GM18511 (cell line): Measurements from ENCODE around the gene SLC2A3.
"Not testable (repeated sequence)": the region's sequence is repeated elsewhere in the genome, so short reads cannot be mapped to it uniquely, and the experiment has no call there.

Source experiments
- ATAC-seq: cut with Tn5 transposase; IDR thresholded peaks from one replicate; pipeline ENCODE4 v1.9.1; 2021; ENCODE audit warnings: mild to moderate bottlenecking, moderate library complexity; ENCODE audit not compliant: unreplicated experiment

Gene SLC2A3

DNA sequence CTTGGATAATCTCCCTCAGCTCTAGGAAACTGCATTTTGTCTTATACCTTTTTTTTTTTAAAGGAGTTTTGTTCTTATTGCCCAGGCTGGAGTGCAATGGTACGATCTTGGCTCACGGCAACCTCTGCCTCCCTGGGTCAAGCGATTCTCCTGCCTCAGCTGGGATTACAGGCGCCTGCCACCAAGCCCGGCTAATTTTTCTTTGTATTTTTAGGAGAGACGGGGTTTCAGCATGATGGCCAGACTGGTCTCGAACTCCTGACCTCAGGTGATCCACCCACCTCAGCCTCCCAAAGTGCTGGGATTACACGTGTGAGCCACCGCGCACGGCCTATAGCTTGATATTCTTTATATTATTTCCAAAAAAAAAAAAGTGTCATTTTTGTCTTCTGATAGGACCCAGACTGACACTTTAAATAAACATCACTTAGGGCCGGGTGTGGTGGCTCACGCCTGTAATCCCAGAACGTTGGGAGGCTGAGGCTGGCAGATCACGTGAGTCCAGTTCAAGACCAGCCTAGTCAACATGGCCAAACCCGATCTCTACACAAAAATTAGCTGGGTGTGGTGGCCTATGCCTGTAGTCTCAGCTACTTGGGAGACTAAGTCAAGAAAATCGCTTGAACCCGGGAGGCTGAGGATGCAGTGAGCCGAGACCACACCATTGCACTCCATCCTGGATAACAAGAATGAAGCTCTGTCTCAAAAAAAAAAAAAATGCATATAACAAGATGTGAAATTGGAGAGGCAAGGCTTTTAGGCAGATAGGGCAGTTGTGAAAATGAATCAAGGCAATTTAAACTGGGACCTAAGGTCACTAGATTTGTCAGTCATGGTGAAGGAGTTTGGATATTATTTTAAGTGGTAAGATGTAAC, 18.4 kb downstream of the SLC2A3 start:
- ATAC-seq = no peak

DNA sequence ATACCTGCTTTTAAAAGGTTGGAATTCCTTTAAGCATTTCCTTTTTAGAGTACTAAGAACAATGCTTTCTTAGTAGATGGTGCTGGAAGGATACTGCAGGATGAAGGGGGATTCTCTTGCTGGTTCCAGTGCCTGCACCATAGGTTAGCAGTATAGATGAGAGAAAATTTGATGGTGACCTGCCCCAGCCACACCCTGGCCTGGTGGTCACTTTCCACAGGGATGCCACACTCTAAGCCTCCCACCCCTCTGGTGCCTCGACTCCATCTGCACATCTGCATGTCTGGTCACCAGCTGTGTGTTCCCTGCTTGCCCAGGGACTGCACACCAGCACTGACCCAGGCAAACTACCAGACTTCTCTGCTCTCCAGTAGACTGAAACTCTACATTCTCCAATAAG, 19.1 kb downstream of the SLC2A3 start:
- ATAC-seq = no peak

DNA sequence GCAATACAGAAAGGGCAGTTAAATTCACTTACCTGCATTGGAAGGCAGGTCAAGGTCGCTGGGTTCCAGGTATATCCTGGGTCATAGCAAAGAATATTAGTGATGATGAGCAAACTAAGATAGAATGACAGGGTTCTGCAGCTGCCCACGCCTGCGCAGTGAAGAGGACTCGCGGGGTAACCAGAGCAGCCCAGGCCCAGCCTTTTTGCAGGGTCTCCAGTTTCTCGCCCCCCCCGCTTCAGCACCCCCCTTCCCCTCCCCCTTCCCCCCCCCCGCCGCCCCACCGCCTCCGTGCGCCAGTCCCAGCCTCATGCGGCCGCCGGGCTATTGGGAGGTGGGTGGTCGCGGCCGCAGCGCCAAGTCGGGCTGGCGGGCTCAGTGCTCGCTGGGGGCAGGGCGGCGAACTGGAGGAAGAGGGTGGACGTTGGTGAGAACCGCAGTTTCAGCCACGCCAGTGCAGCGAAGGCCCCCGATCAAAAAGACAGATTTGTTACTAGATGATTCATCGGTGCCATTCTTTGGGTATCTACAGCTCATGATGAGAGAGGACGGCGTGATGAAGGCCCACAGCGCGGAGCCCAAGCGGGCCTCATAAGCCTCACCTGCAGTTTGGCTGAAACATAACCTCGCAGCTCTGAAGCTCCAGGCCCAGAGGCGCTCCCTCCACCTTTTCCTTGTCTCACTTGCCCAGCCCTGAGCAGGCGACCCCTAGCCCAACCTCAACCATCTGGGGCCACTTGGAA, 20.2 kb downstream of the SLC2A3 start:
- no peak for ATAC-seq

DNA sequence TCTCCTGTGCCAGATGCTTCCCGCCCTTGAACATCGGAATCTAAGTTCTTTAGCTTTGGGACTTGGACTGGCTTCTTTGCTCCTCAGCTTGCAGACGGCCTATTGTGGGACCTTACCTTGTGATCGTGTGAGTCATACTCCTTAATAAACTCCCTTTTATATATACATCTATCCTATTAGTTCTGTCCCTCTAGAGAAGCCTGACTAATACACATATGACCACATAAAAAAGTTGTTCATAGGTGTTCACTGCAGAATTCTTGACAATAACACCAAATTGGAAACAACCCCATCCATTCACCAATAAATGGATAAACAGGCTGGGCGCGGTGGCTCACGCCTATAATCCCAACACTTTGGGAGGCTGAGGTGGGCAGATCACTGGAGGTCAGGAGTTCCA, 25.9 kb downstream of the SLC2A3 start:
- not testable (repeated sequence) for ATAC-seq

DNA sequence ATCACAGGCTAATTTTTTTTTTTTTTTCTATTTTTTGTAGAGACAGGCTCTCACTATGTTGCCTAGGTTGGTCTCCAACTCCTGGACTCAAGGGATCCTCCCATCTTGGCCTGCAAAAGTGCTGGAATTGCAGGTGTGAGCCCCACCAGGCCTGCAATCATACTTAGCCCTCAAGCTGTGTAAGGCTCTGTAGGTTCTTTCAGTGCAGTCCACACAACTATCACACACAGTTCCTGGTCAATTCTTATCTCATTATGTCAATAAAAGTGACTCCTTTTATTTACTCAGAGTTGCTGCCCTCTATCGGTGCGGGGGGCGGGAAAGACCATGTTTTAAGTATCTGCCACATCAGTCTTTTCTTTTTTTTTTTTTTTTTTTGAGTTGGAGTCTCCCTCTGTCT, 29.0 kb downstream of the SLC2A3 start:
- ATAC-seq = no peak

DNA sequence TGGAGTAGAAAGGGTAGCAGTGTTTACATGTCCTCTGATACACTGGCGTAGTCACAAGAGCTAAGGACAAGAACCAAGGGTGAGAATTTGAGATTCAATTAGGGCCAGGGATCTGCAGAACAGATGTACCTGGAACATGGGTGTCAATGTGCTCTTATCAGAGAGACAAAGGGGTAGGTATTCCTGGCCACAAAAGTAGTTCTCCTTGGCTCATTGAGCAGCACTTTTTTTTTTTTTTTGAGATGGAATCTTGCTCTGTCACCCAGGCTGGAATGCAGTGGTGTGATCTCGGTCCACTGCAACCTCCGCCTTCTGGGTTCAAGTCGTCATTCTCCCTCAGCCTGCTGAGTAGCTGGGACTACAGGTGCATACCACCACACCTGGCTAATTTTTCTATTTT, 29.7 kb downstream of the SLC2A3 start:
- not testable (repeated sequence) for ATAC-seq

DNA sequence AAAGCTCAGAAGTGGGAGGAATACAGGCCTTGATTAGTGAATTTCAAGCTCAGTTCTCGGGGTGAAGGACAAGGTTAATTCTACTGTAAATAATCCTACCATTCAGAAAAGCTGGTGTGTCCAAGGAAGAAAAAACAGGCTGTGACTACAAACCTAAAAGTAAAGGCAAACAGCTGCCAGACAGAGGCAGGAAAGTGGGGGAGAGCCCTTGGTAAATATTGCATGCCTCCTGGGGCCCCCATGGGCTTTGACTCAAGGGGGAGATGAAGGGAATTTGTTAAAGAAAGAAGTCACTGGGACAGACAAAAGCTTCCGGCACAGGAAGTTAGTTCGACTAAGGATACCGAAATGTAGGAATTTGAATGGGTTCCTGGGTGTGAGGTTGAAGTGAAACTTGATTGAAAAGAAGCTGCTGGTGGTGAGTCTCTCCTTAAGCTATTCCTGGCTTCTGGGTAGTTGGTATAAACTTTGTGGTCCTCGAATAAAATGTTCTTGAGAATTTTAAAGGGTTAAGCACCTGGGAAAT, 30.3 kb downstream of the SLC2A3 start:
- ATAC-seq = not testable (repeated sequence)

DNA sequence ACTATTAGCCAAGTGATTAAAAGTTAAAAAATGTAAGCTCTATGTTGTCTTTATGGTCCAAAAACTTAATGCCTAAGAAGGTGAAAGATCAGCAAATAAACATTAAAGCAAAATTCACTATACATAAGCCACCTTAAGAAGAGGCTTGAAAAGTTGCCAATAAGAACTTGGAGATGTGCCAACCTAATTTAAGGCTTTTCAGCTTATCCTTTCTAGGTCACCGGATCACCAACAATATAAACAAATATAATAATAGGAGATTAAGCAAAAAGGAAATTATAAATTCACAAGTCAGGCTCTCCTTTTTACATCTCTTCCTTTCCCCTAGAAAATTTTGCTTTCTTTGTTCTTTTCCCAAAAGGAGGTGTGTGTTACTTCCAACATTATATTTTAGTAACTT, 30.9 kb downstream of the SLC2A3 start:
- no peak for ATAC-seq

DNA sequence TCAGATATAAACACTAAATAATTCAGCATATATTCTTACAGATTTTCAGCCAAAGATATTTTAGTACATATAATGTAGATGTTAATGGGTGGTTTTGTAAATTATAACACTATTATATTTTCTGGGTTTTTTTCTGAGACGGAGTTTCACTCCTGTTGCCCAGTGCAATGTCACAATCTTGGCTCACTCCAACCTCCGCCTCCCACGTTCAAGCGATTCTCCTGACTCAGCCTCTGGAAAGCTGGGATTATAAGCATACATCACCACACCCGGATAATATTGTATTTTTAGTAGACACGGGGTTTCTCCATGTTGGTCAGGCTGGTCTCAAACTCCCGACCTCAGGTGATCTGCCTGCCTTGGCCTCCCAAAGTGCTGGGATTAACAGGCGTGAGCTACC, 33.6 kb downstream of the SLC2A3 start:
- ATAC-seq = not testable (repeated sequence)

DNA sequence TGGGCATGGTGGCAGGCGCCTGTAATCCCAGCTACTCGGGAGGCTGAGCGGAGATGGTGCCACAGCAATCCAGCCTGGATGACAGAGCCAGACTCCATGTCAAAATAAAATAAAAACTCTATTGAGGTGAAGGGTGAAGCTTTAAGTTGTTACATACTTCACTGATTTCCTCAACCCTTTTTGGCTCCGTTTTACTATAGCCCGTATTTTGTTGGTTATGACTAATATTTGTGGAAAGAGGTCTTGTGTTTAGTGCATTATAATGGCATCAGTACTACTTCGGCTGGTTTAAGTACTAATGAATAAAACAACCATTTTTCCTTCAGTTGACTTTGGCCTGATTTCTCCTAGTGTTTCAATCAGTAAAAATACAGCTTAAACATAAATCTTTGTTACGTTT, 36.2 kb downstream of the SLC2A3 start:
- no peak for ATAC-seq

DNA sequence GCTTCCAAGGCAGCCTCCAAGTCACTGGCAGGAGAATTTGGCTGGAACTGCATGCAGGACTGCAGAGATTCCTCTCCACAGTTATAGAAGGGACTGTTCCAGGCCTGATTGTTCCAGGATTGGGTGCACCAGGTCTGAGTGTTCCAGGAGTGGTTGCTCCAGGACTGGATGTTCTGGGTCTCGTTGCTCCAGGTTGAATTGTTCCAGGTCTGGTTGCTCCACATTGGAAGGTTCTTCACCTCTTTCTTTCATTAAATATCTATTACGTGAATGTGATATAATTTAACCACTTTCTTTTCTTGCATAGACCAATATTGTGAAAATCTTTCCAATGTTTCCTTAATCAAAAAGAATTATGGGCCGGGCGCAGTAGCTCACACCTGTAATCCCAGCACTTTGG, 39.3 kb downstream of the SLC2A3 start:
- not testable (repeated sequence) for ATAC-seq

DNA sequence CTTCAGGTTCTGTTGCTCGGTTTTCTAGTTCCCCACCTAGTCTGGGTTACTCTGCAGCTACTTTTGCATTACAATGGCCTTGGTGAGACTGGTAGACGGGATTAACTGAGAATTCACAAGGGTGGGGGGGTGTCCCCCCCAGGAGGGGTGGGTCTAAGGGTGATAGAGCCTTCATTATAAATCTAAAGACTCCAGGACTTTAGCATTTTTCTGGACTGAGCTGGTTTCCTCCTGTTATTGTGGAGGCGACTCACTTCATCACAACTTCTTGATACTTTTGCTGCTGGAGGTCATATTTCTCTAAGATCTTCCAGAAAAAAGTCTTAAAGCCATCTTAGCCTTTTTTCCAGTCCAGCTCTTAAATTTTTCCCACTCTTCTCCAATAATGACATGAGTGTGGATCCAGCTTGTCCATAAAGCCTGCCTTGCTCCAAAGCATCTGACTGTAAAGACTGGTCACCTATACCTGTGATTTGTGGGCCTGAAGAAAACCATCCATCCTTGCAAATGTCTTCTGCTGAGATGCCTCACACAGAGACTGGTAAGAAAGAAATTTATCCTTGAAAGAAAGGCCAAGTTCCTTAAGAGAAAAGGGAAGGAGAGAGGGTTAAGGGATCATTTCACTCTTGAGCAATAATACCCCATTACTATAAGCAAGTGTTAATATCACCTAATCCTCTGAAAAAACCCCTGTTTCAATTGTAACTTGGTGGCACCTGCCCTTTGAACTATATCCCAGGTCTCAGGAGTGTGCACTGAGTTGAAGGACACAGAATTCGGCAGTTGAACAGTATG, 43.6 kb downstream of the SLC2A3 start:
- ATAC-seq = no peak

DNA sequence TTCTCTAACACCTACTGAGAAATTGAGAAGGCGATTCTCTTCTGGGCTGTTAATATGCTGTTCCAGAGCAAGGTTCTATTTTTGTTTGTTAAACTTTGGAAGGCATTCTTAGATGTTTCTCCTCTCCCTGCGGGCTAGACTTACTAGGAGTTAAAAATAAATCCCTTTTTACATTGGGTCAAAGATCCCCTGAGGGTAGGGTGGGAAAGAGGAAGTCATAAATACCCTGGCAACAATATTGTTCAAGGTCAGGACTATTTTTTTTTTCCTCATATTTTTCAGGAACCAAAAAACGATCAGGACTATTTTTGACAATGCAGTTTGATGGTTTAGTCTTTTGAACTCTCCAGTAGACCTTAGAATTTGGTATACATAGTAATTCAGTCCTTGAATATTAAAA, 51.3 kb downstream of the SLC2A3 start:
- no peak for ATAC-seq

DNA sequence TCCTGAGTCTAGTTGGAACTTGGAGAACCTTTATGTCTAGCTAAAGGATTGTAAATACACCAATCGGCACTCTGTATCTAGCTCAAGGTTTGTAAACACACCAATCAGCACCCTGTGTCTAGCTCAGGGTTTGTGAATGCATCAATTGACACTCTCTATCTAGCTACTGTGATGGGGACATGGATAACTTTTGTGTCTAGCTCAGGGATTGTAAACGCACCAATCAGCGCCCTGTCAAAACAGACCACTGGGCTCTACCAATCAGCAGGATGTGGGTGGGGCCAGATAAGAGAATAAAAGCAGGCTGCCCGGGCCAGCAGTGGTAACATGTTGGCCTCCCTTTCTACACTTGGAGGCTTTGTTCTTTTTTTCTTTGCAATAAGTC, 54.3 kb downstream of the SLC2A3 start:
- ATAC-seq = not testable (repeated sequence)

DNA sequence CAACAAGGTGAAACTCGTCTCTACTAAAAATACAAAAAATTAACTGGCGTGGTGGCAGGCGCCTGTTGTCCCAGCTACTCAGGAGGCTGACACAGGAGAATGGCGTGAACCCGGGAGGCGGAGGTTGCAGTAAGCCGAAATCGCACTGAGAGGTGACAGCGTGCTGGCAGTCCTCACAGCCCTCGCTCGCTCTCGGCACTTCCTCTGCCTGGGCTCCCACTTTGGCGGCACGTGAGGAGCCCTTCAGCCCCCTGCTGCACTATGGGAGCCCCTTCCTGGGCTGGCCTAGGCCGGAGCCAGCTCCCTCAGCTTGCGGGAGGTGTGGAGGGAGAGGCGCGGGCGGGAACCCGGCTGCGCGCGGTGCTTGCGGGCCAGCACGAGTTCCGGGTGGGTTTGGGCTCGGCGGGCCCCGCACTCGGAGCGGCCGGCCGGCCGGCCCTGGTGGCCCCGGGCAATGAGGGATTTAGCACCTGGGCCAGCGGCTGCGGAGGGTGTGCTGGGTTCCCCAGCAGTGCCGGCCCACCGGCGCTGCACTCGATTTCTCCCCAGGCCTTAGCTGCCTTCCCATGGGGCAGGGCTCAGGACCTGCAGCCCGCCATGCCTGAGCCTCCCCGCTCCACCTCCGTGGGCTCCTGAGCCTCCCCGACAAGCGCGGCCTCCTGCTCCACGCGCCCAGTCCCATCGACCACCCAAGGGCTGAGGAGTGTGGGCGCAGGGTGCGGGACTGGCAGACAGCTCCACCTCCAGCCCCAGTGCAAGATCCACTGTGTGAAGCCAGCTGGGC, 54.8 kb downstream of the SLC2A3 start:
- ATAC-seq = not testable (repeated sequence)

DNA sequence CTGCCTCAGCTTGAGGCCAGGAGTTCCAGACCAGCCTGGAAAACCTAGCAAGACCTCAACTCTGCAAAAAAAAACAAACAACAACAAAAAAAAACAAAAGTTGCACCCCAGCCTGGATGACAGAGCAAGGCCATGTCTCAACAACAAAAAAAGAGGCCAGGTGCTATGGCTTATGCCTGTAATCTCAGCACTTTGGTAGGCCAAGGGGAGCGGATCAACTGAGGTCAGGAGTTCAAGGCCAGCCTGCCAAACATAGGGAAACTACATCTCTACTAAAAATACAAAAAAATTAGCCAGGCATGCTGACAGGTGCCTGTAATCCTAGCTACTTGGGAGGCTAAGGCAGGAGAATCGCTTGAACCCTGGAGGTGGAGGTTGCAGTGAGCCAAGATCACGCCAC, 56.7 kb downstream of the SLC2A3 start:
- ATAC-seq = no peak

DNA sequence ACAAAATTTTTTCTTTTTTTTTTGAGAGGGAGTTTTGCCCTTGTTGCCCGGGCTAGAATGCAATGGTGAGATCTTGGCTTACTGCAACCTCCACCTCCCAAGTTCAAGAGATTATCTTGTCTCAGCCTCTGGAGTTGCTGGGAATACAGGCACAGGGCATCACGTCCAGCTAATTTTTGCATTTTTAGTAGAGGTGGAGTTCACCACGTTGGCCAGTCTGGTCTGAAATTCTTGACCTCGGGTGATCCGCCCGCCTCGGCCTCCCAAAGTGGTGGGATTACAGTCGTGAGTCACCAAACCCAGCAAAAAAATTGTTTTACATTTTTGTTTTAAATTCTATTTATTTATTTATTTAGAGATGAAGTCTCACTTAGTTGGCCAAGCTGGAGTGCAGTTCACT, 58.6 kb downstream of the SLC2A3 start:
- no peak for ATAC-seq

DNA sequence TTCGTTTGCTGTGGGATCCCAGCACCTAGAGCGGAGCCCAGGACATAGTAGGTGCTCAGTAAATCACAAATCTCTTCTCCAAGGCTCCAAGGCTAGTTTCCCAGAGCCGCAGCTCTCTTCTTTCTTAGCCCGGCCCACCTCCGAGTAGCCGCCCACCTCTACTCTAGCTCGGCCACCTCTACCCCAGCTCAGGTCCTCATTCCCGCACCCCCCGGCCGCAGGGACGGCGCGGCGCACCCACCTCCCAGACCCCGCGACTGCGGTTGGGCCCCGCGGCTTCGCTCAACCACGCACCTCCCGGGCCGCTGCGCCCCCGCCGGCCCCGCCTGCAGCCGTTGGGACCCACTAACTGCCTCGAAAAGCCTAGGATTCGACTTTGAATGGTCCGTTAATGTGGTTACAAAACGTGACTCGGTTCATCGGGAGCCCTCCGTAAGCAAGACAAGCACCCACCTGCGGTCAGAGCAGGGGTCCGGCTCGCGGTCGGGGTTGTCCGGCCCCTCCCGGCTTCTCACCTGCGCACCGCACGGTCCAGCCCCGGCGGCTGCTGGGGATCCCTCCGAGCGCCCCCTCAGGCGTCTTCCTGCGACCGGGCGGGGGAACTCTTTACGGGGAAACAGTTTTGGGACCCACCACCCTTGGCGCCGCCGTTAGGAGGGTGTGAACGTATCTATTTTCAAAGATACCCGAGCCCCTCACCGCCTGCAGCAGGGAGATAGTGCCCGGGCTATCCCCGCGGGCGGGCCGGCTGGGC, 63.2 kb downstream of the SLC2A3 start, which contains the start of gene SLC2A14:
SLC2A14 (minus strand) TSS at position 350 of the 754 bp plus-strand sequence. CDS start 3,035 bp downstream, outside the sequence.
- no peak for ATAC-seq

DNA sequence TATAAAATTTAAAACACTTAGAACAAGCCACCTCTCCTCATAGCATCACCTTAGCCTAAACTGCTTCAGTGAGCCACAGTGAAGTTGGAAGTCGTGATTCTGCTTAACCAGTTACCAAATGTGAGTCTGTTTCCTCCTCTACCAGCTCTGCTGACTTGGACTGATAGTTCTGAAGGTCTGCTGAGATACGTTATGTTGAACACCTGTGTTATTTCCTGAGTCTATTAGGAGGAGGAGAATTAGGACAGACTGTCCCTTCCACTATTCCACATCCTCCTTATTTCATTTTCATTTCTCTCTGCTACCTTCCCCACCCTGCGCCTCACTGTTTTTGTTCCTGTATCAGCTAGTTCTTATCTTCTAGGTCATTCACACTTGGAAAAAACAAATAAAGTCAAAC, 65.7 kb downstream of the SLC2A3 start:
- ATAC-seq = no peak
